ENCODE data around the gene SPRY2.
A peak's percentile ranks its signal among the peaks of the same experiment; 100 is the strongest.

GRCh38 chr13:80342471-80343371, 1.8 kb upstream of the SPRY2 start:
- TF ChIP-seq CTCF (IDR thresholded peaks at IDR 0.05; ENCODE audit: low read depth, low read length) (peak; percentile 52), EZH2phosphoT487 (IDR thresholded peaks at IDR 0.05; ENCODE audit: low read depth) (no peak)

All from OCI-LY3 (cell line).